A673 (cell line): ENCODE measurements around the gene SURF6. TPM values are rescaled to one million over a fixed set of nuclear protein-coding genes. Genes with fewer than 3 reads are reported as not detected.

Experiments
- BruUV-seq: library from RNA; stranded (reverse); fragments of 400-500 nt; replicated peaks from 2 replicates; lab custom pipeline; 2021; lab: Mats Ljungman, UMichigan
- CTCF ChIA-PET: fragments of 300-600 bp; sonication (Branson Sonifier 250); formaldehyde crosslinking; loops from one replicate; lab custom pipeline; 2022; ENCODE audit warnings: antibody characterized with exemption; lab: Charles Lee
- POLR2A ChIA-PET: fragments of 300-600 bp; sonication (Branson Sonifier 250); formaldehyde crosslinking; loops from one replicate; lab custom pipeline; 2022; ENCODE audit warnings: antibody characterized with exemption; ENCODE audit not compliant: low non-redundant PET; lab: Charles Lee
- DNase-seq: peaks from one replicate; pipeline ENCODE4 v3.0.0-alpha.2; 2015; ENCODE audit warnings: low spot score
- H3K27ac ChIP-seq: fragments of 200-600 bp; sonication (generic); 2 replicates; pipeline ENCODE4 v1.5.1; 2016; ENCODE audit warnings: mixed run types, low read depth, mild to moderate bottlenecking, mixed read lengths, antibody characterized with exemption, low read length; ENCODE audit not compliant: poor library complexity, severe bottlenecking
- H3K27me3 ChIP-seq: fragments of 200-600 bp; sonication (generic); replicated peaks from 2 replicates; pipeline ENCODE4 v1.6.1; 2017; ENCODE audit warnings: mixed run types, low read depth, mild to moderate bottlenecking, mixed read lengths, antibody characterized with exemption, low read length; ENCODE audit not compliant: insufficient read depth, poor library complexity
- H3K36me3 ChIP-seq: fragments of 200-600 bp; sonication (generic); 2 replicates; pipeline ENCODE4 v1.6.1; 2016; ENCODE audit warnings: mixed run types, mild to moderate bottlenecking, mixed read lengths, antibody characterized with exemption, low read length; ENCODE audit not compliant: insufficient read depth, poor library complexity, severe bottlenecking
- H3K4me1 ChIP-seq: fragments of 200-600 bp; sonication (generic); 2 replicates; pipeline ENCODE4 v1.6.1; 2017; ENCODE audit warnings: mixed run types, mild to moderate bottlenecking, mixed read lengths, antibody characterized with exemption, low read length; ENCODE audit not compliant: insufficient read depth, poor library complexity, severe bottlenecking
- H3K4me3 ChIP-seq: fragments of 200-600 bp; sonication (generic); 2 replicates; pipeline ENCODE4 v1.5.1; 2016; ENCODE audit warnings: low read depth, mixed run types, mild to moderate bottlenecking, mixed read lengths, low read length; ENCODE audit not compliant: poor library complexity, severe bottlenecking
- H3K9me3 ChIP-seq: fragments of 200-600 bp; sonication (generic); 2 replicates; pipeline ENCODE4 v1.6.1; 2016; ENCODE audit warnings: mixed run types, low read depth, mild to moderate bottlenecking, mixed read lengths, antibody characterized with exemption, low read length; ENCODE audit not compliant: poor library complexity, severe bottlenecking
- CTCF ChIP-seq: fragments of 300-800, 200-600 bp; sonication (generic); conservative IDR thresholded peaks from 2 replicates; pipeline ENCODE4 v1.5.1; 2017; ENCODE audit warnings: low read depth, mild to moderate bottlenecking, antibody characterized with exemption, low read length, moderate library complexity, mixed read lengths
- EZH2 ChIP-seq: fragments of 200-600 bp; sonication (generic); IDR thresholded peaks from 2 replicates; pipeline ENCODE4 v1.6.1; 2017; ENCODE audit warnings: borderline replicate concordance, low read depth, mild to moderate bottlenecking, mixed read lengths, antibody characterized with exemption, low read length; ENCODE audit not compliant: poor library complexity, severe bottlenecking
- intact Hi-C: fragments of 100-400 bp; cut with micrococcal nuclease; formaldehyde crosslinking; loops from one replicate; pipeline ENCODE4 v1.10.0; 2022; ENCODE audit not compliant: unreplicated experiment
- total RNA-seq: library from RNA; stranded (reverse); gene quantifications from 2 replicates; pipeline ENCODE4 v1.2.3, GENCODE V29; 2021

Gene SURF6
- total RNA-seq, 1 experiment from 2014 or later, result 36.6 TPM

GRCh38 chr9:133383438-133383837, 47.5 kb upstream of the SURF6 start:
- POLR2A ChIA-PET, result no interaction called here
- no peak for DNase-seq
- intact Hi-C loops, result no loop called here
- H3K4me3 ChIP-seq, result no peak overlapping the region
- no peaks in the 10 kb centered on the region for H3K36me3 ChIP-seq
- H3K9me3 ChIP-seq, result no peaks in the 10 kb centered on the region
- no TSS peak for BruUV-seq
- no peak overlapping the region for H3K27ac ChIP-seq
- CTCF ChIA-PET, result no interaction called here
- no peaks in the 10 kb centered on the region for H3K4me1 ChIP-seq
- H3K27me3 ChIP-seq, result no peaks in the 10 kb centered on the region
- TF ChIP-seq CTCF, result no peak
- no peak for TF ChIP-seq EZH2

GRCh38 chr9:133382507-133383141, 46.6 kb upstream of the SURF6 start:
- no TSS peak for BruUV-seq
- ChIA-PET POLR2A (no interaction called here), CTCF (no interaction called here)
- Histone ChIP-seq H3K27me3 (no peaks in the 10 kb centered on the region), H3K4me3 (no peak overlapping the region), H3K9me3 (no peaks in the 10 kb centered on the region), H3K27ac (no peak overlapping the region), H3K36me3 (no peaks in the 10 kb centered on the region), H3K4me1 (peaks cover 7% of the 10 kb centered on the region)
- no peak for DNase-seq
- intact Hi-C loops, result no loop called here
- no peak for TF ChIP-seq CTCF
- no peak for TF ChIP-seq EZH2

- no TSS peak for BruUV-seq
- intact Hi-C loops, result no loop called here
- CTCF ChIA-PET, result interaction anchor here (0.7 kb wide), 1 partner anchor 53 kb away, joined by 5 read pairs; no protein-coding TSS in a partner anchor
- H3K4me3 ChIP-seq, result no peak overlapping the region
- no peak overlapping the region for H3K27ac ChIP-seq
- no peaks in the 10 kb centered on the region for H3K9me3 ChIP-seq
- no peaks in the 10 kb centered on the region for H3K27me3 ChIP-seq
- POLR2A ChIA-PET, result no interaction called here
- no peaks in the 10 kb centered on the region for H3K36me3 ChIP-seq
- peaks cover 21% of the 10 kb centered on the region for H3K4me1 ChIP-seq
- no peak for TF ChIP-seq CTCF
- TF ChIP-seq EZH2, result no peak
- DNase-seq, result no peak
Measured at GRCh38 chr9:133380734-133381133, 44.7 kb upstream of the SURF6 start.
